ENCODE measurements around the gene PLPPR3. TPM values are rescaled to one million over a fixed set of nuclear protein-coding genes. Genes with fewer than 3 reads are reported as not detected.
"Not testable (repeated sequence)": the region's sequence is repeated elsewhere in the genome, so short reads cannot be mapped to it uniquely, and the experiment has no call there.

Gene PLPPR3
- total RNA-seq, 1 donor from 2014 or later, result 0.75 TPM

GRCh38 chr19:844546-844971 lies 22.8 kb upstream of the PLPPR3 start:
- H3K4me3 ChIP-seq (ENCODE audit: low read depth, low read length), result no peak overlapping the region
- DNase-seq (ENCODE audit: low read depth), result no peak
- TF ChIP-seq, protein P1, sequence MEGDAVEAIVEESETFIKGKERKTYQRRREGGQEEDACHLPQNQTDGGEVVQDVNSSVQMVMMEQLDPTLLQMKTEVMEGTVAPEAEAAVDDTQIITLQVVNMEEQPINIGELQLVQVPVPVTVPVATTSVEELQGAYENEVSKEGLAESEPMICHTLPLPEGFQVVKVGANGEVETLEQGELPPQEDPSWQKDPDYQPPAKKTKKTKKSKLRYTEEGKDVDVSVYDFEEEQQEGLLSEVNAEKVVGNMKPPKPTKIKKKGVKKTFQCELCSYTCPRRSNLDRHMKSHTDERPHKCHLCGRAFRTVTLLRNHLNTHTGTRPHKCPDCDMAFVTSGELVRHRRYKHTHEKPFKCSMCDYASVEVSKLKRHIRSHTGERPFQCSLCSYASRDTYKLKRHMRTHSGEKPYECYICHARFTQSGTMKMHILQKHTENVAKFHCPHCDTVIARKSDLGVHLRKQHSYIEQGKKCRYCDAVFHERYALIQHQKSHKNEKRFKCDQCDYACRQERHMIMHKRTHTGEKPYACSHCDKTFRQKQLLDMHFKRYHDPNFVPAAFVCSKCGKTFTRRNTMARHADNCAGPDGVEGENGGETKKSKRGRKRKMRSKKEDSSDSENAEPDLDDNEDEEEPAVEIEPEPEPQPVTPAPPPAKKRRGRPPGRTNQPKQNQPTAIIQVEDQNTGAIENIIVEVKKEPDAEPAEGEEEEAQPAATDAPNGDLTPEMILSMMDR (conservative IDR thresholded peaks at IDR 0.05; ENCODE audit: low read depth, low read length), result no peak

GRCh38 chr19:843836-844545 lies 22.2 kb upstream of the PLPPR3 start:
- TF ChIP-seq, protein P1 (conservative IDR thresholded peaks at IDR 0.05; ENCODE audit: low read depth, low read length), result no peak
- peak overlapping the region; percentile 11 for H3K4me3 ChIP-seq (ENCODE audit: low read depth, low read length)

DNA sequence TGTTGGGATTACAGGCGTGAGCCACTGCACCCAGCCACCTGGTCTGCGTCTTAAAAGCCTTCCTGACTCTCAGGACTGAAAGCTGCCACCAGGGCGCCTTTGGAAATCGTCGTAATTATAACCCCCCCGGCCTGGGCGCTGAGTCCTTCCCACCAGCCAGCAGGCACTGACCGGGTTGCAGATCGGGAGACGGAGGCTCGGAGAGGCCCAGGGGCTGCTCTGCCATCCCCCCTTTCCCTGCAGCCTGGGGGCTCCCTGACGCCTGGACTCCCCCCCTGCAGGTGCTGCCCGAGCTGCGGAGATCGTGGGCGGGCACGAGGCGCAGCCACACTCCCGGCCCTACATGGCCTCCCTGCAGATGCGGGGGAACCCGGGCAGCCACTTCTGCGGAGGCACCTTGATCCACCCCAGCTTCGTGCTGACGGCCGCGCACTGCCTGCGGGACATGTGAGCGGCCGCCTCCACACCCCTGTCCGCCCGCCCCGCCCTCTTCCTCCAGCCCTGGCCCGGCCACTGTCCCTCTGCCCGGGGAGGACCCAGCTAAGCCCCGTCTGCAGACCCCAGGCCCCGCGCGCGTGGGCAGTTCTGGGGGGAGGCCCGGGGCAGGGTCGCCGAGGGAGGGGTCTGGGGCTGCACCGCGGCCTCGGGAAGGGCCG lies 21.6 kb upstream of the PLPPR3 start:
- peak overlapping the region; percentile 11 for H3K4me3 ChIP-seq (ENCODE audit: low read depth, low read length)
- no peak for DNase-seq (ENCODE audit: low read depth)
- TF ChIP-seq, protein P1 (conservative IDR thresholded peaks at IDR 0.05; ENCODE audit: low read depth, low read length), result no peak

More at GRCh38 chr19:843836-844545, 22.2 kb upstream of the PLPPR3 start:
- no peak for DNase-seq (ENCODE audit: low read depth)

GRCh38 chr19:842802-843179 lies 21.0 kb upstream of the PLPPR3 start:
- DNase-seq (ENCODE audit: low read depth); H3K4me3 ChIP-seq (ENCODE audit: low read depth, low read length): not testable (repeated sequence)

GRCh38 chr19:840519-841206 lies 18.9 kb upstream of the PLPPR3 start, which contains the start of gene PRTN3:
Gene PRTN3 (plus strand): TSS chr19:840999. CDS start chr19:841009, 10 bp downstream.
- no peak for DNase-seq (ENCODE audit: low read depth)
- H3K4me3 ChIP-seq (ENCODE audit: low read depth, low read length), result no peak within 1 kb of the TSS

DNA sequence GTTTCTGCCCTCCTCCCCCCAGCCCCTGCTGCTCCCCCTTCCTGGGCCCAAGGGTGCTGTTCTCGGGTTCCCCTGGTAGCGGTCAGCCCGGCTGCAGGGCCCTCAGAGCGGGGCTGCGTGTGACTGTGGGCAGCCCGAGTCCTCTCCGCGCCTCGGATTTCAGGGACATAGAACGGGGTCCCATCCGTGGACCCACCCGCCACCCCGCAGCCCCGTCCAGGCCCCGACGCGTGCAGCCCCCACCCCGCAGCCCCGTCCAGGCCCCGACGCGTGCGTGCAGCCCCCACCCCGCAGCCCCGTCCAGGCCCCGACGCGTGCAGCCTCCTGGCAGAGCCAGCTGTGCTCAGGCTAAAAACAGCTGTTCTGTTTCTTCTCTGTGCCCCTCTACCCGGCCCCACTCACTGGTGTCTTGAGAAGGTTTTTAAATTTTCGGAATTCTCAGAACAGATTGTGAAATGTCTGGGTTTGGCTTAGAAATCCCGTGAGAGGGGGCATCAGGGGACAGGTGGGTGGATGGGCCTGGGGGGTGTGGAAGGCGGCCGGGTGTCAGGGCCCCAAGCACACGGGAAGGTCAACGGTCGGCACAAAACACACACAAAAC lies 13.6 kb upstream of the PLPPR3 start:
- TF ChIP-seq, protein P1 (conservative IDR thresholded peaks at IDR 0.05; ENCODE audit: low read depth, low read length), result no peak
- DNase-seq (ENCODE audit: low read depth), result no peak
- no peak overlapping the region for H3K4me3 ChIP-seq (ENCODE audit: low read depth, low read length)

More at GRCh38 chr19:840519-841206, 18.9 kb upstream of the PLPPR3 start, which contains the start of gene PRTN3:
- TF ChIP-seq, protein P1 (conservative IDR thresholded peaks at IDR 0.05; ENCODE audit: low read depth, low read length), result no peak

GRCh38 chr19:834216-834615 lies 12.5 kb upstream of the PLPPR3 start:
- DNase-seq (ENCODE audit: low read depth), result no peak
- TF ChIP-seq, protein P1 (conservative IDR thresholded peaks at IDR 0.05; ENCODE audit: low read depth, low read length), result no peak
- no peak overlapping the region for H3K4me3 ChIP-seq (ENCODE audit: low read depth, low read length)

Measured in epithelial cell of proximal tubule (primary cell).